Measurements from ENCODE around the gene RASEF. TPM values are rescaled to one million over a fixed set of nuclear protein-coding genes. Genes with fewer than 3 reads are reported as not detected.
"Not testable (repeated sequence)": the region's sequence is repeated elsewhere in the genome, so short reads cannot be mapped to it uniquely, and the experiment has no call there.

RASEF gene
- polyA plus RNA-seq, 2 of the 4 experiments (the other 2 are of a cell fraction), result 5.1 to 8.8 TPM

DNA sequence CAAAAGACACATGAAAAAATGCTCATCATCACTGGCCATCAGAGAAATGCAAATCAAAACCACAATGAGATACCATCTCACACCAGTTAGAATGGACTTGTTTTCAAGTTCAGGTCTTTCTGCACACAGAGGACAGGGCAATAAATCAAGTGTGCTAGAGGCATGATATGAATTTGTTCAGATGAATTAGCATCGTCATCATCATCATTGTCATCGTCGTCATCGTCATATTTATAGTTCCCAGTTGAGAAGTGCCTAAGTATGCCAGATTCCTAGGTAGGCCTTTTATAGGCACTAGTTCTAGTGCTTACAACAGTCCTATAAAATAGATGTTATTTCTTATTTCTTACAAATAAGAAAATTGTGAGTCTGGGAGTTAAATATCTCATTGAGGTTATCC, 34.7 kb upstream of the RASEF start:
- TF ChIP-seq, protein P1, sequence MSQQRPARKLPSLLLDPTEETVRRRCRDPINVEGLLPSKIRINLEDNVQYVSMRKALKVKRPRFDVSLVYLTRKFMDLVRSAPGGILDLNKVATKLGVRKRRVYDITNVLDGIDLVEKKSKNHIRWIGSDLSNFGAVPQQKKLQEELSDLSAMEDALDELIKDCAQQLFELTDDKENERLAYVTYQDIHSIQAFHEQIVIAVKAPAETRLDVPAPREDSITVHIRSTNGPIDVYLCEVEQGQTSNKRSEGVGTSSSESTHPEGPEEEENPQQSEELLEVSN (IDR thresholded peaks at IDR 0.05; ENCODE audit: borderline replicate concordance, low read depth), result no peak
- Histone ChIP-seq H3K4me1 (no peaks in the 10 kb centered on the region), H3K4me3 (no peak overlapping the region), H3K4me2 (no peak overlapping the region), H3K27ac (no peak overlapping the region), H3K9me3 (no peaks in the 10 kb centered on the region)
- DNase-seq (ENCODE audit: low read depth in 1 of 2, low spot score in 1 of 2) (no peak), FAIRE-seq (no peak), ATAC-seq (no peak)
- ChIA-PET CTCF (no interaction called here), POLR2A (no interaction called here)
- 84% methylated on average over 4 of the region's 4 CpGs for WGBS (ENCODE audit: missing lambda C conversion rate)

DNA sequence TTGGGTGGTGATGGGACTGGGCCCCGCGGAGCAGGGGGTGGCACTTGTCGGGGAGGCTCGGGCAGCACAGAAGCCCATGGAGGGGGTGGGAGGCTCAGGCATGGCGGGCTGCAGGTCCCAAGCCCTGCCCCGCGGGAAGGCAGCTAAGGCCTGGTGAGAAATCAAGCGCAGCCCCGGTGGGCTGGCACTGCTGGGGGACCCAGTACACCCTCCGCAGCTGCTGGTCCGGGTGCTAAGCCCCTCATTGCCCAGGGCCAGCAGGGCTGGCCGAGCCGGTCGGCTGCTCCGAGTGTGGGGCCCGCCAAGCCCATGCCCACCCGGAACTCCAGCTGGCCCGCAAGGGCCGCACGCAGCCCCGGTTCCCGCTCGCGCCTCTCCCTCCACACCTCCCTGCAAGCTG, 30.4 kb upstream of the RASEF start:
- FAIRE-seq; H3K4me1 ChIP-seq; CTCF ChIA-PET; H3K27ac ChIP-seq; H3K4me3 ChIP-seq; H3K4me2 ChIP-seq; DNase-seq (ENCODE audit: low read depth in 1 of 2, low spot score in 1 of 2); POLR2A ChIA-PET; H3K9me3 ChIP-seq; ATAC-seq: not testable (repeated sequence)
- WGBS (ENCODE audit: missing lambda C conversion rate), result no CpG with 5 or more reads among the region's 24 CpGs

DNA sequence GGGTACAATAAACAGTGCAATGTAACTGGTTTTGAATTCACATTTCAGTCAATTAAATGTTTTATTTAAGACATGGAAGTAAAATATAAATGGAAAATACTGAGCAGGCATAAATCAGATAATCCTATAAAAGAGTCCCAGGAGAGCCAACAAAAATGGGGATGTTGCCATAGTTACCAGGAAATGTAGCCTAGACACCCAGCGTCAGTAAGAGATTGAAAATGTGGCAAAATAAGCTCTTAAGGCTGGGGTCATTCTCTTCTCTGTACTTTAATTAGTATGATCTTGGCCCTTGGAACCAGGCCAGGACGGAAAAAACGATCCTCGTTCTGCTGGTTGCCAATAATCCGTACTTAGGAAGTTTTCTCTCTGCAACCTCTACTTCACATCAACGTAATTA, 18.9 kb upstream of the RASEF start:
- Histone ChIP-seq H3K4me2 (no peak overlapping the region), H3K27ac (no peak overlapping the region), H3K9me3 (no peaks in the 10 kb centered on the region), H3K4me1 (no peaks in the 10 kb centered on the region), H3K4me3 (no peak overlapping the region)
- ATAC-seq (no peak), FAIRE-seq (no peak), DNase-seq (ENCODE audit: low read depth in 1 of 2, low spot score in 1 of 2) (no peak)
- POLR2A ChIA-PET, result no interaction called here
- CTCF ChIA-PET, result no interaction called here
- WGBS (ENCODE audit: missing lambda C conversion rate), result 63% methylated on average over 6 of the region's 6 CpGs
- TF ChIP-seq HOXA7 (CRISPR knock-in tag; IDR thresholded peaks at IDR 0.05) (no peak), FOSB (CRISPR knock-in tag; IDR thresholded peaks at IDR 0.05) (no peak), CHD2 (IDR thresholded peaks at IDR 0.05; ENCODE audit: low read length, partially characterized antibody) (no peak), CBX8 (IDR thresholded peaks at IDR 0.05) (no peak), RAD21 (conservative IDR thresholded peaks at IDR 0.05 in 1 of 2, IDR thresholded peaks at IDR 0.05 in 1 of 2) (no peak), RCOR1 (IDR thresholded peaks at IDR 0.05; ENCODE audit: low read depth, low read length) (no peak), ESRRA (IDR thresholded peaks at IDR 0.05; ENCODE audit: borderline replicate concordance, low read length) (no peak), POLR2A (IDR thresholded peaks at IDR 0.05; ENCODE audit: low read length) (no peak), POLR2AphosphoS2 (conservative IDR thresholded peaks at IDR 0.05; ENCODE audit: low read length) (no peak), ZSCAN20 (CRISPR knock-in tag; IDR thresholded peaks at IDR 0.05) (no peak), NR3C1 (IDR thresholded peaks at IDR 0.05) (no peak), RNF2 (IDR thresholded peaks at IDR 0.05; ENCODE audit: borderline replicate concordance, low read depth) (no peak)
- TF ChIP-seq, protein P2, sequence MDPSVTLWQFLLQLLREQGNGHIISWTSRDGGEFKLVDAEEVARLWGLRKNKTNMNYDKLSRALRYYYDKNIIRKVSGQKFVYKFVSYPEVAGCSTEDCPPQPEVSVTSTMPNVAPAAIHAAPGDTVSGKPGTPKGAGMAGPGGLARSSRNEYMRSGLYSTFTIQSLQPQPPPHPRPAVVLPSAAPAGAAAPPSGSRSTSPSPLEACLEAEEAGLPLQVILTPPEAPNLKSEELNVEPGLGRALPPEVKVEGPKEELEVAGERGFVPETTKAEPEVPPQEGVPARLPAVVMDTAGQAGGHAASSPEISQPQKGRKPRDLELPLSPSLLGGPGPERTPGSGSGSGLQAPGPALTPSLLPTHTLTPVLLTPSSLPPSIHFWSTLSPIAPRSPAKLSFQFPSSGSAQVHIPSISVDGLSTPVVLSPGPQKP (IDR thresholded peaks at IDR 0.05; ENCODE audit: low read depth, low read length), result no peak
- TF ChIP-seq, protein P3, sequence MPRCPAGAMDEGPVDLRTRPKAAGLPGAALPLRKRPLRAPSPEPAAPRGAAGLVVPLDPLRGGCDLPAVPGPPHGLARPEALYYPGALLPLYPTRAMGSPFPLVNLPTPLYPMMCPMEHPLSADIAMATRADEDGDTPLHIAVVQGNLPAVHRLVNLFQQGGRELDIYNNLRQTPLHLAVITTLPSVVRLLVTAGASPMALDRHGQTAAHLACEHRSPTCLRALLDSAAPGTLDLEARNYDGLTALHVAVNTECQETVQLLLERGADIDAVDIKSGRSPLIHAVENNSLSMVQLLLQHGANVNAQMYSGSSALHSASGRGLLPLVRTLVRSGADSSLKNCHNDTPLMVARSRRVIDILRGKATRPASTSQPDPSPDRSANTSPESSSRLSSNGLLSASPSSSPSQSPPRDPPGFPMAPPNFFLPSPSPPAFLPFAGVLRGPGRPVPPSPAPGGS (IDR thresholded peaks at IDR 0.05), result no peak
- TF ChIP-seq, protein P4, sequence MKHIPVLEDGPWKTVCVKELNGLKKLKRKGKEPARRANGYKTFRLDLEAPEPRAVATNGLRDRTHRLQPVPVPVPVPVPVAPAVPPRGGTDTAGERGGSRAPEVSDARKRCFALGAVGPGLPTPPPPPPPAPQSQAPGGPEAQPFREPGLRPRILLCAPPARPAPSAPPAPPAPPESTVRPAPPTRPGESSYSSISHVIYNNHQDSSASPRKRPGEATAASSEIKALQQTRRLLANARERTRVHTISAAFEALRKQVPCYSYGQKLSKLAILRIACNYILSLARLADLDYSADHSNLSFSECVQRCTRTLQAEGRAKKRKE (CRISPR knock-in tag; IDR thresholded peaks at IDR 0.05; ENCODE audit: low read depth), result no peak

DNA sequence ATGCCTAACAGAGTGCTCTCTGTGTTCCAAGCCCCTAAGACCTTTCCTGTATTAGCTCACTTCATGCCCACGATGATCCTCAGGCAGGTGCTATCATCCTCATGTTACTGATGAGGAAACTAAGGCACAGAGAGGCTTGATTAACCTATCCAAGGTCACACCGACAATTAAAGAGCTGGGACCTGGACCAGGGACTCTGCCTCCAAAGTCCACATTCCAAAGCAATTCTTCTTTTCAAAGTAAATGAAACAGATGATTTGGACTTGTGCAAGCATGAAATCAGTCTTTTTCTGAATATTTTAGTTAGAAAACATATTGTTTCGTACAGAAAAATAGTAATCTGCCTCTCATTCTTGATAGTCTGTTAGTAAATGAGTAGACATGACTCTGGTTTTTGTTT, 18.1 kb upstream of the RASEF start:
- Histone ChIP-seq H3K27ac (no peak overlapping the region), H3K4me3 (no peak overlapping the region), H3K4me1 (no peaks in the 10 kb centered on the region), H3K4me2 (no peak overlapping the region), H3K9me3 (no peaks in the 10 kb centered on the region)
- no peak for FAIRE-seq
- 31% methylated on average over 3 of the region's 3 CpGs for WGBS (ENCODE audit: missing lambda C conversion rate)
- DNase-seq (ENCODE audit: low read depth in 1 of 2, low spot score in 1 of 2), result no peak
- no peak for ATAC-seq
- ChIA-PET CTCF (interaction anchor here (1.0 kb wide), 1 partner anchor 8 kb away, joined by 4 read pairs; no protein-coding TSS in a partner anchor), POLR2A (no interaction called here)
- TF ChIP-seq NFE2L2 (conservative IDR thresholded peaks at IDR 0.05; ENCODE audit: low read length) (no peak), POLR2A (IDR thresholded peaks at IDR 0.05; ENCODE audit: low read length) (no peak), SMC3 (IDR thresholded peaks at IDR 0.05) (no peak), CHD2 (IDR thresholded peaks at IDR 0.05; ENCODE audit: low read length, partially characterized antibody) (no peak), RCOR1 (IDR thresholded peaks at IDR 0.05; ENCODE audit: low read depth, low read length) (no peak), ZC3H11A (IDR thresholded peaks at IDR 0.05) (no peak), MAZ (IDR thresholded peaks at IDR 0.05; ENCODE audit: borderline replicate concordance, low read depth, low read length) (no peak), RFX5 (IDR thresholded peaks at IDR 0.05) (no peak), NPAS2 (CRISPR knock-in tag; IDR thresholded peaks at IDR 0.05; ENCODE audit: borderline replicate concordance) (no peak), NR3C1 (IDR thresholded peaks at IDR 0.05) (no peak)
- TF ChIP-seq, protein P5, sequence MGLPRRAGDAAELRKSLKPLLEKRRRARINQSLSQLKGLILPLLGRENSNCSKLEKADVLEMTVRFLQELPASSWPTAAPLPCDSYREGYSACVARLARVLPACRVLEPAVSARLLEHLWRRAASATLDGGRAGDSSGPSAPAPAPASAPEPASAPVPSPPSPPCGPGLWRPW (IDR thresholded peaks at IDR 0.05), result no peak
- TF ChIP-seq, protein P6, sequence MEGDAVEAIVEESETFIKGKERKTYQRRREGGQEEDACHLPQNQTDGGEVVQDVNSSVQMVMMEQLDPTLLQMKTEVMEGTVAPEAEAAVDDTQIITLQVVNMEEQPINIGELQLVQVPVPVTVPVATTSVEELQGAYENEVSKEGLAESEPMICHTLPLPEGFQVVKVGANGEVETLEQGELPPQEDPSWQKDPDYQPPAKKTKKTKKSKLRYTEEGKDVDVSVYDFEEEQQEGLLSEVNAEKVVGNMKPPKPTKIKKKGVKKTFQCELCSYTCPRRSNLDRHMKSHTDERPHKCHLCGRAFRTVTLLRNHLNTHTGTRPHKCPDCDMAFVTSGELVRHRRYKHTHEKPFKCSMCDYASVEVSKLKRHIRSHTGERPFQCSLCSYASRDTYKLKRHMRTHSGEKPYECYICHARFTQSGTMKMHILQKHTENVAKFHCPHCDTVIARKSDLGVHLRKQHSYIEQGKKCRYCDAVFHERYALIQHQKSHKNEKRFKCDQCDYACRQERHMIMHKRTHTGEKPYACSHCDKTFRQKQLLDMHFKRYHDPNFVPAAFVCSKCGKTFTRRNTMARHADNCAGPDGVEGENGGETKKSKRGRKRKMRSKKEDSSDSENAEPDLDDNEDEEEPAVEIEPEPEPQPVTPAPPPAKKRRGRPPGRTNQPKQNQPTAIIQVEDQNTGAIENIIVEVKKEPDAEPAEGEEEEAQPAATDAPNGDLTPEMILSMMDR (IDR thresholded peaks at IDR 0.05), result no peak
